HCT116 (cell line): ENCODE results near the gene SLAIN1. TPM values are rescaled to one million over a fixed set of nuclear protein-coding genes. Genes with fewer than 3 reads are reported as not detected.

Source experiments
- ATAC-seq: fragments of 200-7000 bp; cut with Tn5 transposase; 2 replicates; pipeline ENCODE4 v1.9.1; 2020; ENCODE audit warnings: mild to moderate bottlenecking, moderate library complexity
- BruUV-seq: library from RNA; stranded (reverse); fragments of 400-500 nt; replicated peaks from 2 replicates; lab custom pipeline; 2021; lab: Mats Ljungman, UMichigan
- CTCF ChIA-PET: fragments of 300-600 bp; sonication (Branson Sonifier 250); formaldehyde crosslinking; loops from one replicate; lab custom pipeline; 2021; ENCODE audit warnings: antibody characterized with exemption; lab: Charles Lee
- POLR2A ChIA-PET: fragments of 300-600, 350-600 bp; sonication (Branson Sonifier 250); formaldehyde crosslinking; loops from one replicate; lab custom pipeline; 2021; ENCODE audit warnings: antibody characterized with exemption; lab: Charles Lee
- RAD21 ChIA-PET, 2 experiments: fragments of 300-600 bp; sonication (Branson Sonifier 250); formaldehyde crosslinking; loops; one replicate each; lab custom pipeline; 2023; ENCODE audit warnings: low total read pairs in 2 of 2; ENCODE audit not compliant: uncharacterized antibody in 2 of 2, unreplicated experiment in 2 of 2, low non-redundant PET in 1 of 2; lab: Charles Lee
- DNase-seq: peaks from one replicate; pipeline ENCODE4 v3.0.0-alpha.2; 2010; ENCODE audit warnings: low read depth, low spot score
- H2AFZ ChIP-seq: fragments of 200-600 bp; shearing (Covaris generic), sonication (generic); 2 replicates; pipeline ENCODE4 v1.6.1; 2017; ENCODE audit warnings: low read depth, mixed run types, mixed read lengths, antibody characterized with exemption, low read length; ENCODE audit not compliant: poor library complexity, severe bottlenecking
- H3K27ac ChIP-seq: 2 replicates; pipeline ENCODE4 v1.5.1; 2012; ENCODE audit warnings: low read depth, low read length
- H3K27me3 ChIP-seq: fragments of 200-600 bp; sonication (generic); 2 replicates; pipeline ENCODE4 v1.6.1; 2016; ENCODE audit warnings: mixed run types, low read length, mixed read lengths; ENCODE audit not compliant: insufficient read depth
- H3K36me3 ChIP-seq, 2 experiments: fragments of 200-500 bp in 1 of 2; fragments of 200-600 bp in 1 of 2; sonication (Bioruptor generic) in 1 of 2; sonication (generic) in 1 of 2; 2 replicates each; pipeline versions ENCODE4 v1.5.1 to v1.6.1; 2014 to 2016; ENCODE audit warnings: low read length in 2 of 2, inconsistent platforms in 1 of 2, mixed read lengths in 1 of 2, mixed run types in 1 of 2; ENCODE audit not compliant: insufficient read depth in 2 of 2, control insufficient read depth in 1 of 2
- H3K4me1 ChIP-seq, 2 experiments: fragments of 200-600 bp in 1 of 2; sonication (generic) in 1 of 2; 2 replicates each; pipeline versions ENCODE4 v1.5.1 to v1.6.1; 2012 to 2017; ENCODE audit warnings: low read length in 2 of 2, inconsistent platforms in 1 of 2, mild to moderate bottlenecking in 1 of 2, mixed read lengths in 1 of 2, mixed run types in 1 of 2, moderate library complexity in 1 of 2; ENCODE audit not compliant: insufficient read depth in 2 of 2, control insufficient read depth in 1 of 2
- H3K4me2 ChIP-seq: fragments of 200-600 bp; sonication (generic); 2 replicates; pipeline ENCODE4 v1.6.1; 2017; ENCODE audit warnings: mixed run types, low read length, mixed read lengths
- H3K4me3 ChIP-seq, 2 experiments: fragments of 200-600 bp in 1 of 2; sonication (generic) in 1 of 2; replicated peaks in 1 of 2; 2 replicates each; pipeline ENCODE4 v1.5.1; 2011 to 2016; ENCODE audit warnings: low read length in 2 of 2, control low read depth in 1 of 2, low read depth in 1 of 2, mild to moderate bottlenecking in 1 of 2, mixed read lengths in 1 of 2, mixed run types in 1 of 2
- H3K79me2 ChIP-seq: fragments of 200-600 bp; sonication (generic); 2 replicates; pipeline ENCODE4 v1.6.1; 2017; ENCODE audit warnings: mild to moderate bottlenecking, mixed run types, low read length, moderate library complexity, mixed read lengths; ENCODE audit not compliant: insufficient read depth
- H3K9ac ChIP-seq: fragments of 200-600 bp; sonication (generic); 2 replicates; pipeline ENCODE4 v1.6.1; 2016; ENCODE audit warnings: low read length, mixed read lengths
- H3K9me2 ChIP-seq: fragments of 200-600 bp; sonication (generic), shearing (Covaris generic); 2 replicates; pipeline ENCODE4 v1.6.1; 2017; ENCODE audit warnings: mixed run types, mild to moderate bottlenecking, moderate library complexity; ENCODE audit not compliant: insufficient read depth
- H3K9me3 ChIP-seq, 2 experiments: fragments of 200-500 bp in 1 of 2; fragments of 200-600 bp in 1 of 2; sonication (Bioruptor generic) in 1 of 2; sonication (generic) in 1 of 2; 2 replicates each; pipeline ENCODE4 v1.6.1; 2014 to 2017; ENCODE audit warnings: low read length in 2 of 2, mixed read lengths in 2 of 2, inconsistent platforms in 1 of 2, low read depth in 1 of 2, mild to moderate bottlenecking in 1 of 2, mixed run types in 1 of 2, moderate library complexity in 1 of 2; ENCODE audit not compliant: control insufficient read depth in 1 of 2, insufficient read depth in 1 of 2
- H4K20me1 ChIP-seq: fragments of 200-600 bp; sonication (generic), shearing (Covaris generic); 2 replicates; pipeline ENCODE4 v1.6.1; 2017; ENCODE audit warnings: mixed run types, mild to moderate bottlenecking, moderate library complexity; ENCODE audit not compliant: insufficient read depth
- CEBPB ChIP-seq: IDR thresholded peaks from 2 replicates; pipeline ENCODE4 v1.6.1; 2012; ENCODE audit warnings: low read depth
- EGR1 ChIP-seq: IDR thresholded peaks from 2 replicates; pipeline ENCODE4 v1.6.1; 2012; ENCODE audit warnings: low read depth
- JUND ChIP-seq: IDR thresholded peaks from 2 replicates; pipeline ENCODE4 v1.6.1; 2012
- POLR2A ChIP-seq: IDR thresholded peaks from 2 replicates; pipeline ENCODE4 v1.7.0; 2011; ENCODE audit warnings: borderline replicate concordance; ENCODE audit not compliant: insufficient read depth, insufficient read length; ENCODE audit errors: extremely low read depth
- POLR2AphosphoS5 ChIP-seq: IDR thresholded peaks from 2 replicates; pipeline ENCODE4 v1.6.1; 2011; ENCODE audit warnings: mild to moderate bottlenecking, low read depth, low read length, moderate library complexity
- SP1 ChIP-seq: IDR thresholded peaks from 2 replicates; pipeline ENCODE4 v1.6.1; 2012; ENCODE audit warnings: low read depth
- SRF ChIP-seq: IDR thresholded peaks from 2 replicates; pipeline ENCODE4 v1.6.1; 2012; ENCODE audit warnings: low read depth
- ZFX ChIP-seq: fragments of 450-650 bp; IDR thresholded peaks from 2 replicates; pipeline ENCODE4 v1.6.1; 2017
- intact Hi-C: fragments of 100-400 bp; cut with micrococcal nuclease; formaldehyde crosslinking; loops from 2 replicates; pipeline ENCODE4 v1.10.0; 2022
- total RNA-seq: library from RNA; stranded (reverse); gene quantifications from one replicate; pipeline ENCODE4 v1.2.1, GENCODE V29; 2021; ENCODE audit not compliant: unreplicated experiment
- TF ChIP-seq, protein P1 (sequence below): IDR thresholded peaks from 2 replicates; pipeline ENCODE4 v1.6.1; 2012; ENCODE audit warnings: low read depth
- TF ChIP-seq, protein P2 (sequence below), 3 experiments: fragments of 200-600 bp in 1 of 3; sonication (generic) in 1 of 3; IDR thresholded peaks in 2 of 3; conservative IDR thresholded peaks in 1 of 3; 2 replicates each; pipeline ENCODE4 v1.5.1; 2012 to 2017; ENCODE audit warnings: low read depth in 2 of 3, low read length in 2 of 3, antibody characterized with exemption in 1 of 3, borderline replicate concordance in 1 of 3, control low read depth in 1 of 3, mild to moderate bottlenecking in 1 of 3, mixed read lengths in 1 of 3, mixed run types in 1 of 3, moderate library complexity in 1 of 3; ENCODE audit not compliant: insufficient read depth in 1 of 3

SLAIN1 gene
- total RNA-seq, 1 experiment from 2014 or later, result 0.34 TPM

DNA sequence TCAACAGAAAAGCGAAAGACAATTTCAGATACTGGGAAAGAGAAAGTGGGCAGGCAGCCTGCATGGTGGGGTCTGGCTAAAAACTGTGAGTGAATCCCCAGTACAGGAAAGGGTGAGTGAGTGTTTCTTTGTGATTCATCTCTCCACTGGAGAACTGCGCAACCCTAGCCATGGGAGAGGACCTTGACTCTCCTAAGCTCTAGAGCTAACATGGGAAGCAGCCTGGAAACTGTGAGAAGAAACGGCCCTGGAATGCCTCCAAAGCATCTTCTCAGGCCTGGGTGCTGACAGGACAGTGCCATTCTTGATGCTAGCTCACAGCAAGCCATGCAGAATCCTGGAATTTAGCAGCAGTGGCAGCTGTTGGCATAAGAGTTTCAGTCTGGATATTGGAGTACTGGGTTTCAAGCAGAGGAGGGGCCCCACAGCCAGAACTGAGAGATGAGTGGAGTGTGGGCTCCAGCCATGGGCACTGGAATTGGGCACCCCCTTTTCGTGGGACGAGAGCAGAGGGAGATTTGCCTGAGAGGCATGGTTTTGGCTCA lies 18.7 kb upstream of the SLAIN1 start:
- H3K27me3 ChIP-seq, result no peaks in the 10 kb centered on the region
- no TSS peak for BruUV-seq

More for the DNA sequence above, 18.7 kb upstream of the SLAIN1 start:
- H3K36me3 ChIP-seq, result no peaks in the 10 kb centered on the region
- H3K4me1 ChIP-seq, result no peaks in the 10 kb centered on the region
- no peaks in the 10 kb centered on the region for H4K20me1 ChIP-seq
- H3K79me2 ChIP-seq, result no peaks in the 10 kb centered on the region
- intact Hi-C loops, result no loop called here
- H3K9ac ChIP-seq, result no peak overlapping the region
- no peaks in the 10 kb centered on the region for H3K9me3 ChIP-seq
- no peak overlapping the region for H3K4me2 ChIP-seq
- RAD21 ChIA-PET, result no interaction called here
- TF ChIP-seq, protein P1, sequence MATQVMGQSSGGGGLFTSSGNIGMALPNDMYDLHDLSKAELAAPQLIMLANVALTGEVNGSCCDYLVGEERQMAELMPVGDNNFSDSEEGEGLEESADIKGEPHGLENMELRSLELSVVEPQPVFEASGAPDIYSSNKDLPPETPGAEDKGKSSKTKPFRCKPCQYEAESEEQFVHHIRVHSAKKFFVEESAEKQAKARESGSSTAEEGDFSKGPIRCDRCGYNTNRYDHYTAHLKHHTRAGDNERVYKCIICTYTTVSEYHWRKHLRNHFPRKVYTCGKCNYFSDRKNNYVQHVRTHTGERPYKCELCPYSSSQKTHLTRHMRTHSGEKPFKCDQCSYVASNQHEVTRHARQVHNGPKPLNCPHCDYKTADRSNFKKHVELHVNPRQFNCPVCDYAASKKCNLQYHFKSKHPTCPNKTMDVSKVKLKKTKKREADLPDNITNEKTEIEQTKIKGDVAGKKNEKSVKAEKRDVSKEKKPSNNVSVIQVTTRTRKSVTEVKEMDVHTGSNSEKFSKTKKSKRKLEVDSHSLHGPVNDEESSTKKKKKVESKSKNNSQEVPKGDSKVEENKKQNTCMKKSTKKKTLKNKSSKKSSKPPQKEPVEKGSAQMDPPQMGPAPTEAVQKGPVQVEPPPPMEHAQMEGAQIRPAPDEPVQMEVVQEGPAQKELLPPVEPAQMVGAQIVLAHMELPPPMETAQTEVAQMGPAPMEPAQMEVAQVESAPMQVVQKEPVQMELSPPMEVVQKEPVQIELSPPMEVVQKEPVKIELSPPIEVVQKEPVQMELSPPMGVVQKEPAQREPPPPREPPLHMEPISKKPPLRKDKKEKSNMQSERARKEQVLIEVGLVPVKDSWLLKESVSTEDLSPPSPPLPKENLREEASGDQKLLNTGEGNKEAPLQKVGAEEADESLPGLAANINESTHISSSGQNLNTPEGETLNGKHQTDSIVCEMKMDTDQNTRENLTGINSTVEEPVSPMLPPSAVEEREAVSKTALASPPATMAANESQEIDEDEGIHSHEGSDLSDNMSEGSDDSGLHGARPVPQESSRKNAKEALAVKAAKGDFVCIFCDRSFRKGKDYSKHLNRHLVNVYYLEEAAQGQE, result no peak
- no peak for TF ChIP-seq ZFX
- TF ChIP-seq, protein P2, sequence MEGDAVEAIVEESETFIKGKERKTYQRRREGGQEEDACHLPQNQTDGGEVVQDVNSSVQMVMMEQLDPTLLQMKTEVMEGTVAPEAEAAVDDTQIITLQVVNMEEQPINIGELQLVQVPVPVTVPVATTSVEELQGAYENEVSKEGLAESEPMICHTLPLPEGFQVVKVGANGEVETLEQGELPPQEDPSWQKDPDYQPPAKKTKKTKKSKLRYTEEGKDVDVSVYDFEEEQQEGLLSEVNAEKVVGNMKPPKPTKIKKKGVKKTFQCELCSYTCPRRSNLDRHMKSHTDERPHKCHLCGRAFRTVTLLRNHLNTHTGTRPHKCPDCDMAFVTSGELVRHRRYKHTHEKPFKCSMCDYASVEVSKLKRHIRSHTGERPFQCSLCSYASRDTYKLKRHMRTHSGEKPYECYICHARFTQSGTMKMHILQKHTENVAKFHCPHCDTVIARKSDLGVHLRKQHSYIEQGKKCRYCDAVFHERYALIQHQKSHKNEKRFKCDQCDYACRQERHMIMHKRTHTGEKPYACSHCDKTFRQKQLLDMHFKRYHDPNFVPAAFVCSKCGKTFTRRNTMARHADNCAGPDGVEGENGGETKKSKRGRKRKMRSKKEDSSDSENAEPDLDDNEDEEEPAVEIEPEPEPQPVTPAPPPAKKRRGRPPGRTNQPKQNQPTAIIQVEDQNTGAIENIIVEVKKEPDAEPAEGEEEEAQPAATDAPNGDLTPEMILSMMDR (IDR thresholded peaks at IDR 0.05 in 2 of 3, conservative IDR thresholded peaks at IDR 0.05 in 1 of 3; ENCODE audit: borderline replicate concordance in 1 of 3, insufficient read depth in 1 of 3, low read depth in 2 of 3, low read length in 2 of 3), result no peak
- no peak for TF ChIP-seq POLR2AphosphoS5
- TF ChIP-seq SP1, result no peak
- TF ChIP-seq SRF, result no peak
- TF ChIP-seq POLR2A, result no peak
- TF ChIP-seq EGR1, result no peak
- no peak for TF ChIP-seq JUND
- no peak for TF ChIP-seq CEBPB
- H3K27ac ChIP-seq, result no peak overlapping the region
- H3K4me3 ChIP-seq, result no peak overlapping the region
- CTCF ChIA-PET, result no interaction called here
- POLR2A ChIA-PET, result no interaction called here
- no peak overlapping the region for H2AFZ ChIP-seq
- H3K9me2 ChIP-seq, result no peaks in the 10 kb centered on the region
- ATAC-seq (no peak), DNase-seq (no peak)
